ENCODE results near the gene LCLAT1. TPM values are rescaled to one million over a fixed set of nuclear protein-coding genes. Genes with fewer than 3 reads are reported as not detected.

LCLAT1 gene
- polyA plus RNA-seq, 1 donor (not counting 4 experiments of a cell fraction or from before 2014, with no cell fraction given), result 17.1 TPM

- dilution Hi-C loops (cut with MboI; ENCODE audit: extremely low pct_ligation_motif_present, low sequenced_read_pairs), result no loop called here
Observed at GRCh38 chr2:30636311-30636710, 189.3 kb downstream of the LCLAT1 start.

GRCh38 chr2:30639836-30640235, 192.8 kb downstream of the LCLAT1 start:
- H3K36me3 ChIP-seq (ENCODE audit: control insufficient read depth in 2 of 2, extremely low read depth in 1 of 2, insufficient read depth in 2 of 2, low read length in 2 of 2), result peaks cover 0 to 5% of the 10 kb centered on the region in 2 experiments

More at GRCh38 chr2:30636311-30636710, 189.3 kb downstream of the LCLAT1 start:
- H3K9me3 ChIP-seq (ENCODE audit: control insufficient read depth, low read depth, low read length), result no peaks in the 10 kb centered on the region
- no peak overlapping the region for H3K4me2 ChIP-seq (ENCODE audit: control insufficient read depth, extremely low read depth, insufficient read depth, low read depth, low read length)
- no peak overlapping the region for H3K27ac ChIP-seq (ENCODE audit: control insufficient read depth, insufficient read depth, low read length)
- H3K79me2 ChIP-seq (ENCODE audit: control insufficient read depth, insufficient read depth, low read length), result no peaks in the 10 kb centered on the region
- no peak overlapping the region for H3K4me3 ChIP-seq (ENCODE audit: control insufficient read depth in 2 of 3, extremely low read depth in 1 of 3, insufficient read depth in 2 of 3, low read depth in 1 of 3, low read length in 3 of 3)
- no peaks in the 10 kb centered on the region for H3K27me3 ChIP-seq (ENCODE audit: control insufficient read depth, extremely low read depth, insufficient read depth, low read length)
- no peak for TF ChIP-seq CTCF (optimal IDR thresholded peaks at IDR 0.05 in 1 of 3, IDR thresholded peaks at IDR 0.05 in 1 of 3, conservative IDR thresholded peaks at IDR 0.05 in 1 of 3; ENCODE audit: extremely low read depth in 1 of 3, insufficient read depth in 2 of 3, low read length in 3 of 3)
- no peak for TF ChIP-seq EZH2 (IDR thresholded peaks at IDR 0.05; ENCODE audit: low read length)
- H3K4me1 ChIP-seq (ENCODE audit: control insufficient read depth, extremely low read depth, insufficient read depth, low read length), result no peaks in the 10 kb centered on the region
- no peaks in the 10 kb centered on the region for H3K9me1 ChIP-seq (ENCODE audit: control insufficient read depth, extremely low read depth, insufficient read depth, low read length)
- no peak for FAIRE-seq
- H3K36me3 ChIP-seq (ENCODE audit: control insufficient read depth in 2 of 2, extremely low read depth in 1 of 2, insufficient read depth in 2 of 2, low read length in 2 of 2), result peaks cover 0 to 5% of the 10 kb centered on the region in 2 experiments
- no peak for DNase-seq (ENCODE audit: low read depth, low spot score)
- H2AFZ ChIP-seq (ENCODE audit: control insufficient read depth, low read length), result no peak overlapping the region
- no peaks in the 10 kb centered on the region for H4K20me1 ChIP-seq (ENCODE audit: control insufficient read depth, extremely low read depth, insufficient read depth, low read length)
- H3K9ac ChIP-seq (ENCODE audit: control insufficient read depth, extremely low read depth, insufficient read depth, low read length), result no peak overlapping the region

More at GRCh38 chr2:30639836-30640235, 192.8 kb downstream of the LCLAT1 start:
- no peak overlapping the region for H3K4me2 ChIP-seq (ENCODE audit: control insufficient read depth, extremely low read depth, insufficient read depth, low read depth, low read length)
- H3K27me3 ChIP-seq (ENCODE audit: control insufficient read depth, extremely low read depth, insufficient read depth, low read length), result no peaks in the 10 kb centered on the region
- TF ChIP-seq CTCF (optimal IDR thresholded peaks at IDR 0.05 in 1 of 3, IDR thresholded peaks at IDR 0.05 in 1 of 3, conservative IDR thresholded peaks at IDR 0.05 in 1 of 3; ENCODE audit: extremely low read depth in 1 of 3, insufficient read depth in 2 of 3, low read length in 3 of 3) (no peak), EZH2 (IDR thresholded peaks at IDR 0.05; ENCODE audit: low read length) (no peak)
- no peak for FAIRE-seq
- DNase-seq (ENCODE audit: low read depth, low spot score), result no peak
- dilution Hi-C loops (cut with MboI; ENCODE audit: extremely low pct_ligation_motif_present, low sequenced_read_pairs), result no loop called here
- H3K79me2 ChIP-seq (ENCODE audit: control insufficient read depth, insufficient read depth, low read length), result no peaks in the 10 kb centered on the region
- no peaks in the 10 kb centered on the region for H3K9me3 ChIP-seq (ENCODE audit: control insufficient read depth, low read depth, low read length)
- no peak overlapping the region for H3K27ac ChIP-seq (ENCODE audit: control insufficient read depth, insufficient read depth, low read length)
- no peaks in the 10 kb centered on the region for H4K20me1 ChIP-seq (ENCODE audit: control insufficient read depth, extremely low read depth, insufficient read depth, low read length)
- no peak overlapping the region for H3K9ac ChIP-seq (ENCODE audit: control insufficient read depth, extremely low read depth, insufficient read depth, low read length)
- H2AFZ ChIP-seq (ENCODE audit: control insufficient read depth, low read length), result no peak overlapping the region
- no peak overlapping the region for H3K4me3 ChIP-seq (ENCODE audit: control insufficient read depth in 2 of 3, extremely low read depth in 1 of 3, insufficient read depth in 2 of 3, low read depth in 1 of 3, low read length in 3 of 3)
- no peaks in the 10 kb centered on the region for H3K4me1 ChIP-seq (ENCODE audit: control insufficient read depth, extremely low read depth, insufficient read depth, low read length)
- H3K9me1 ChIP-seq (ENCODE audit: control insufficient read depth, extremely low read depth, insufficient read depth, low read length), result no peaks in the 10 kb centered on the region
